GM12874 (cell line): Measurements from ENCODE around the gene SPATA31A3.
"Not testable (repeated sequence)": the region's sequence is repeated elsewhere in the genome, so short reads cannot be mapped to it uniquely, and the experiment has no call there.

Experiments
- TF ChIP-seq, protein P1 (sequence below): IDR thresholded peaks from 2 replicates; pipeline ENCODE4 v1.5.1; 2011; ENCODE audit warnings: low read depth, mild to moderate bottlenecking, control low read depth, low read length, moderate library complexity; ENCODE audit not compliant: insufficient read depth

SPATA31A3 gene

DNA sequence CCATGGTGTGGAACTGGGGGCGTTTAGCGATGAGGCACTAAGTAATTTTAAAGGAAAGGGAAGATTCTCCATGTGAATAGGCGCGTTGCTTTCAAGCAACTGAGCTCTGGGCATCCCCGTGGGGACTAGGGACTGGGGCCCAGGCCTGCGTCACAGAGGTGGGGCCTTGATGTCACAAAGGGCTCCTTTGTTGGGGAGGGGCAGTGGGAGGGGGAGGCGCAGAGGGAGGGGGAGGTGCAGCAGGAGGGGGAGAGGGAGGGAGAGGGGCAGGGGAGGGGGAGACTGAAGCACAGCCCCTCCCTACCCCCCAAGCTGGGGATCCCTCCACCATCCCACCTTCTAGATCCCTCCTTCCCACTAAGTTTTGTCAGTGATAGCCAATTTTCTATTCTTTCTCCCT, at the start of gene SPATA31A3:
Gene SPATA31A3 (minus strand): TSS at position 101 of the 400 bp plus-strand sequence. CDS start 29 bp downstream, at position 72.
- TF ChIP-seq, protein P1, sequence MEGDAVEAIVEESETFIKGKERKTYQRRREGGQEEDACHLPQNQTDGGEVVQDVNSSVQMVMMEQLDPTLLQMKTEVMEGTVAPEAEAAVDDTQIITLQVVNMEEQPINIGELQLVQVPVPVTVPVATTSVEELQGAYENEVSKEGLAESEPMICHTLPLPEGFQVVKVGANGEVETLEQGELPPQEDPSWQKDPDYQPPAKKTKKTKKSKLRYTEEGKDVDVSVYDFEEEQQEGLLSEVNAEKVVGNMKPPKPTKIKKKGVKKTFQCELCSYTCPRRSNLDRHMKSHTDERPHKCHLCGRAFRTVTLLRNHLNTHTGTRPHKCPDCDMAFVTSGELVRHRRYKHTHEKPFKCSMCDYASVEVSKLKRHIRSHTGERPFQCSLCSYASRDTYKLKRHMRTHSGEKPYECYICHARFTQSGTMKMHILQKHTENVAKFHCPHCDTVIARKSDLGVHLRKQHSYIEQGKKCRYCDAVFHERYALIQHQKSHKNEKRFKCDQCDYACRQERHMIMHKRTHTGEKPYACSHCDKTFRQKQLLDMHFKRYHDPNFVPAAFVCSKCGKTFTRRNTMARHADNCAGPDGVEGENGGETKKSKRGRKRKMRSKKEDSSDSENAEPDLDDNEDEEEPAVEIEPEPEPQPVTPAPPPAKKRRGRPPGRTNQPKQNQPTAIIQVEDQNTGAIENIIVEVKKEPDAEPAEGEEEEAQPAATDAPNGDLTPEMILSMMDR, result not testable (repeated sequence)
